Stimulated activated CD4-positive, alpha-beta T cell treated with anti-CD3 and anti-CD28 coated beads, Interleukin-4, amount 100 ng/mL, for 1 hour (primary cell): ENCODE data around the gene GALNT14.
"Not testable (repeated sequence)": the region's sequence is repeated elsewhere in the genome, so short reads cannot be mapped to it uniquely, and the experiment has no call there.

Experiments
- DNase-seq: peaks from one replicate; pipeline ENCODE4 v3.0.0-alpha.2; 2020

Gene GALNT14

DNA sequence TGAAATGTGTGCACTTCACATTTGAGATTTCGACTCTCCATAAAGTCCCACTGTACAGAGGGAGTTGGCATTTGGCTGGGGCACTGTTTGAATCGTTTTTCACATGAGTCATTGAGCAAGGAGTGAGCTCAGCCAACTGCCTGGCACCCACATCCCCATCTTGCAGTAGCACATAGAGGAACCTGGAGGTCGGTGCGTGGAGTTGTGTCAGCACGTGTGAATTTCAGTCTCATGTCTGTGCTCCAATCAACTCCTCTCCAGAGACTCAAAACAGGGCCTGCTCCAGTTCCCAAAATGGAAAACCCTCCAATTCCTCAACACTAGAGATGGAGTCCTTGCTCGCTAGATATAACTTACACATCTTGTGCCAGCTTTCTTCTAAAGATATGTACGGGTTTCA lies 204.2 kb downstream of the GALNT14 start:
- no peak for DNase-seq

GRCh38 chr2:30933496-30933895 lies 204.7 kb downstream of the GALNT14 start:
- DNase-seq, result no peak

DNA sequence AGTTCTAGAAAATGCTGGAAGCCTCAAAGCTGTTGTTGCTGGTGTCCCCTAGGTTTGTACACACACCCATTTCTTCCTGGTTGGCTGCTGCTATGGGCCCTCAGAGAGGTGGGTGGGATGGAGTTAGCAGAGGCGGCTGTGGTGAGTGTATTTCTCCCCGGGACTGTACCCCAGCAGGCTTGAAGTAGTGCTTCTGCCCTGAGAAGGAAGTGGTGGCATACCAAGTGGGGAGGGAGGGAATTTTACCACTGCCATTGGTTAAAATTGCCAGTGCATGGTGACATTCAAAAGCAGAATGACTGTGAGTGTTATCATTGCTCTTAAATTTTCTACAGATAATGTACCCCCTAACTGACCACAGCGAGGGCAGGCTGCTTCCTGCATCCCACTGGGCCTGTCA lies 205.4 kb downstream of the GALNT14 start:
- DNase-seq, result no peak

GRCh38 chr2:30931841-30932407 lies 206.3 kb downstream of the GALNT14 start:
- no peak for DNase-seq

GRCh38 chr2:30930716-30931115 lies 207.5 kb downstream of the GALNT14 start:
- no peak for DNase-seq

GRCh38 chr2:30927465-30928075 lies 210.7 kb downstream of the GALNT14 start:
- DNase-seq, result no peak

GRCh38 chr2:30926606-30927005 lies 211.6 kb downstream of the GALNT14 start:
- no peak for DNase-seq

DNA sequence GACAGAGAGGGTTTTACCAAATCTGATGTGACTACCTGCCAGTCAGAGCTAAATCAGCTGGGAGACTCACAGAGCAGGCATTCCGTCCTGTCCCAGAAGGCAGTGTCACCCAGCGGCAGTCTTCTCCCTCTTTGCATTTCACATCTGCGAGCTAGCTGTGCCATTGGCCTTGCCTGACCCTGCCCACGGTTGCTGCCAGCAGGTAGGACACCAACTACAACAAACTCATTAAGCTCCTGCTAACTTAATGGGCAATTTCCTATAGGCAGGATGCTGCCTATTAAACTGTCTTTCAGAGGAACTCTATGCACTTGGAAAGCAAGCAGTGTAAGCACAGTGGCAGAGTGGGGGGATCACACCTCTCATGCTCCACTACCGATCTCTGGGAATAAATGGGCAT lies 214.6 kb downstream of the GALNT14 start:
- no peak for DNase-seq

GRCh38 chr2:30920511-30920910 lies 217.7 kb downstream of the GALNT14 start:
- DNase-seq, result no peak

GRCh38 chr2:30915486-30915885 lies 222.8 kb downstream of the GALNT14 start:
- DNase-seq, result no peak

GRCh38 chr2:30914456-30914855 lies 223.8 kb downstream of the GALNT14 start:
- no peak for DNase-seq

DNA sequence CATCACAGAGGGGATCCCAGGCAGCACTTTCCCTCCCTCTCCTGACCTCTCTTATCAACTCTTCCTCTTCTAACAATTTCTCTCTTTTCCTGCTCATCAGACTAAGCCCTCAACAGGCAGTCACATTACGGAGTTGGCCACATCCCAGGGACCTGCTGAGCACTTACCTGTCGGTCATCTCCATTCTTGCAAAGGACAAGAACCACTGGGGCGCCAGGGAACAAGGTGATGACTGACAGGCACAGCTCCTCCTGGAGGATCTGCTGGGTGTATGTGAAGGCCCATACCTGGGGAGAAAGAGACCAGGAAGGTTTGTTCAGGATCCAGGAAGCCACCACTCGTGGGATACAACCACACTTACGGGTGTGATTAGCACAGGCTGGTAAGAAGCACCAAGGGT lies 226.2 kb downstream of the GALNT14 start:
- no peak for DNase-seq

DNA sequence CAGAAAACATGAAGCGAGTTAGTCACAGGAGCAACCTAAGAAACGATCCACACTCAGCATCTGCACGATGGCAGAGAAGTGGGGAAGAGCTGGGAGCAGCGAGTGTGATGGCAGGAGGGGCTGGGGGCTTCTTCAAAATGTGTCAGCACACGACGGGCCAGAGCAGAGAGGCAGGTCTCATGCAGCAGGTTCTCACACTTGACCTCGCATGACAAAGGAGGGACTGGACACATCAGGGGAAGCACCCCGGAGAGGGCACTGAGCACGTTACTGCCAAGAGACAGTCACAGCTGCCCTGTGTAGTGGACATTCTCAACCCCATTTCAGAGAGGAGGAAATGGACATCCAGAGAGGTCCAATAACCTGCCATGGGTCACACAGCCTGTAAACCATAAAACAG lies 226.9 kb downstream of the GALNT14 start:
- DNase-seq, result no peak

DNA sequence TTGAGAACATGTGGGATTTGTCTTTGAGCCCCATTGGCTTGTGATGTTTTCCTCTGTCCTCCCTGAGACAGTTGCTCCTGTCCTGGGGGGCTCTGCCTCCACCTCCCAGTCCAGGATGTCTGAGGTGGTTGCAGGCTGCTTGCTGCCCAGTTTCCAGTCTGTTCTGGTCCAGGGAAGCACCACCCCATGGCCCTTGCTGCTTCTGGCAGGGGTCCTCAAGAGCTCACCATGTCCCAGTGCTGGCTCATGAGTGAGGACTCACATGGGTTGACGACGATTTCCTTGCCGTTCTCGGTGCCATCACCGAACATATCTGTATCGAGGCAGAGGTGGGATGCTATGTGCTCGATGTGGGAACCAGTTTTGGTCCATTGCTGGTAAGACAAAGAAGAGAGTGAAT lies 227.6 kb downstream of the GALNT14 start:
- no peak for DNase-seq

GRCh38 chr2:30904437-30904836 lies 233.8 kb downstream of the GALNT14 start:
- not testable (repeated sequence) for DNase-seq

GRCh38 chr2:30903326-30903725 lies 234.9 kb downstream of the GALNT14 start:
- no peak for DNase-seq

GRCh38 chr2:30900381-30900780 lies 237.9 kb downstream of the GALNT14 start:
- DNase-seq, result no peak

DNA sequence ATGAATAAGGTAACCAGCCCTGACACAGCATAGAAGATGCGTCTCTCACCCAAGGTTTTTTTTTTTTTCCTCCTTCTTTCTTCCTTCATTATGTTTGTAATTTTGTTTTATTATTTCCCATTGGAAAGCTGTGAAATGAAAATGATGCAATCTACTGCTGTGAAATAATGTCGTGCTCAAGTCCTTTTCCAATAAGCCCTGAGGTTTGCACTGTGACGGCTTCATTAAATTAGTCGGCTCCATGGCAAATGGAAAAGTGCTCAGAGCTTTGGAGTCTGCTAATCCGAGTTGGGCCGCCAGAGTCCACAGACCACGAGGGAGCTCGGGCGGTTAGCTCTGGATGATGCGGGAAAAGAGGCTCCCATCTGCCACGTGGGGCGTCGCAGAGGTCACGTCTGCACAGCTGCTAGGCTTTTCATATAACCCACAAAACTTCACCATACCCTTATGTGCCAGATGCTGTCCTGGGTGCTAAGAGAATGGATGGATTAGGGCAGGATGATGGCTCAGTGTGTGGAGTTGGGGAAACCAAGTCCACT lies 238.7 kb downstream of the GALNT14 start:
- no peak for DNase-seq

DNA sequence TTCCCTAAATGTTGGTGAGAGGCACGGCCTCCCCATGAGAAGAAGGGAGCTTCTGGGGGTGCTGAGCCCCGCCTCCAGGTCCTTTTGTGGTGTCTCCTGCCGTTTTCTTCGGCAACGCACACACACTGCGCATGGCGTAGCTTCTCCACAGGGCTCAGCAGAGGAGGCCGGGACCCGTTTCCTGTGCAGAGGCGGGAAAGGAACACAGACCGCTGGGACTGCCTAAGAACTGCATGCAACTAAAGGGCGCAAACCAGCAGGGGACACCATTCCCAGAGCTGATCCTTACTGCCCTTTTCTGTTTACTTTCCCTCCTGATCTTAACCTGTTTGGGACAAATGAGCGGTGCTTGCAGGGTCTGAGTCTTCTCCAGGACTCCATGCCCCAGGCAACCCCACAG lies 240.7 kb downstream of the GALNT14 start:
- DNase-seq, result no peak

GRCh38 chr2:30894498-30895119 lies 243.6 kb downstream of the GALNT14 start:
- no peak for DNase-seq

GRCh38 chr2:30888852-30889409 lies 249.3 kb downstream of the GALNT14 start:
- no peak for DNase-seq

DNA sequence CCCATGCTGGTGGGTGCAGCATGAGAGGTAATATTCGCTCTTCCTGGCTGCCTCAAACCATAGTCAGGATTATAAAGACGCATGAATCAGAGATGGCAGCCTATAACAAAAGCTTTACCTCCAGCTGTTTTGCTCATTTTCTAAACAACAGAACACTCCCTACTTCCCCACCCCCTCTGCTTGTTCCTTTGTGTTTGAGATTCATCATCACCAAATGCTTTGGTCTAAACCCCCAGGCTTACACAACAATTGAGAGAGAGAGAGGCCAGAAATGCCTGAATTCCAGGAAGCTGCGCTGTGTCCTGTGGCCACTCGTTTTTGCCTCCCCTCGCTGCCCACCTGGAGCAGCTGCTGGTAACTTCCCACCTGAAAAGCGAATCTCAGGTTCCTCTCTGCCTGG lies 252.2 kb downstream of the GALNT14 start:
- no peak for DNase-seq

GRCh38 chr2:30883822-30884221 lies 254.4 kb downstream of the GALNT14 start:
- DNase-seq, result no peak

DNA sequence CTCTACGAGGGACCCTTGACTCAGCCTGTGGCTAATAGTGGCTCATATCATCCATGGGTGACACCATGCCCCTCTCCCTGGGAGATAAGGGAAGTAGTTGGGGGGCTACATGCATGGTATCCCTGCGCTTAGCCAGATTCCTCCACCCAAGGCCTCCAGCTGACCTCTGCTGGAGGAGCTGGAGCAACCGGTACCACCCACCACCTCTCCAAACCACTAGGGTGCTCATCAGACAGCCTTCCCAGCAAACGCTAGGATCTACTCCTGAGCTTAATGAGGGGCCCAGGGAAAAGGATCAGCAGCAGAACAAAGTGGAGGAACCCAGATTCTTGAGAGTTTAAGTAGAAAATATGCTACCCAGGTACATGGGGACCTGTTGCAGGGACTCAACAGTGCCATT lies 255.1 kb downstream of the GALNT14 start:
- DNase-seq, result no peak
